HEK293 (cell line): ENCODE results near the gene OXSR1.

Source experiments
- REST ChIP-seq: fragments of 450-650 bp; formaldehyde crosslinking; IDR thresholded peaks from 2 replicates; pipeline ENCODE4 v1.5.1; 2016; ENCODE audit warnings: missing biosample characterization, missing genetic modification characterization
- ZNF394 ChIP-seq: fragments of 450-650 bp; formaldehyde crosslinking; IDR thresholded peaks from 2 replicates; pipeline ENCODE4 v1.5.1; 2016; ENCODE audit warnings: missing biosample characterization, missing genetic modification characterization, mild to moderate bottlenecking, moderate library complexity, borderline replicate concordance
- ZNF423 ChIP-seq: fragments of 450-650 bp; formaldehyde crosslinking; IDR thresholded peaks from 2 replicates; pipeline ENCODE4 v1.5.1; 2016; ENCODE audit warnings: missing biosample characterization, missing genetic modification characterization
- ZNF473 ChIP-seq: fragments of 450-650 bp; formaldehyde crosslinking; IDR thresholded peaks from 2 replicates; pipeline ENCODE4 v1.5.1; 2017; ENCODE audit warnings: missing biosample characterization, missing genetic modification characterization
- ZNF621 ChIP-seq: fragments of 450-650 bp; formaldehyde crosslinking; IDR thresholded peaks from 2 replicates; pipeline ENCODE4 v1.5.1; 2017; ENCODE audit warnings: missing biosample characterization, missing genetic modification characterization
- ZNF629 ChIP-seq: fragments of 450-650 bp; formaldehyde crosslinking; IDR thresholded peaks from 2 replicates; pipeline ENCODE4 v1.5.1; 2017; ENCODE audit warnings: missing biosample characterization, missing genetic modification characterization
- TF ChIP-seq, protein P1 (sequence below): fragments of 450-650 bp; formaldehyde crosslinking; IDR thresholded peaks from 2 replicates; pipeline ENCODE4 v1.5.1; 2016; ENCODE audit warnings: missing biosample characterization, missing genetic modification characterization
- TF ChIP-seq, protein P2 (sequence below): fragments of 450-650 bp; formaldehyde crosslinking; IDR thresholded peaks from 2 replicates; pipeline ENCODE4 v1.5.1; 2016; ENCODE audit warnings: missing biosample characterization, missing genetic modification characterization

DNA sequence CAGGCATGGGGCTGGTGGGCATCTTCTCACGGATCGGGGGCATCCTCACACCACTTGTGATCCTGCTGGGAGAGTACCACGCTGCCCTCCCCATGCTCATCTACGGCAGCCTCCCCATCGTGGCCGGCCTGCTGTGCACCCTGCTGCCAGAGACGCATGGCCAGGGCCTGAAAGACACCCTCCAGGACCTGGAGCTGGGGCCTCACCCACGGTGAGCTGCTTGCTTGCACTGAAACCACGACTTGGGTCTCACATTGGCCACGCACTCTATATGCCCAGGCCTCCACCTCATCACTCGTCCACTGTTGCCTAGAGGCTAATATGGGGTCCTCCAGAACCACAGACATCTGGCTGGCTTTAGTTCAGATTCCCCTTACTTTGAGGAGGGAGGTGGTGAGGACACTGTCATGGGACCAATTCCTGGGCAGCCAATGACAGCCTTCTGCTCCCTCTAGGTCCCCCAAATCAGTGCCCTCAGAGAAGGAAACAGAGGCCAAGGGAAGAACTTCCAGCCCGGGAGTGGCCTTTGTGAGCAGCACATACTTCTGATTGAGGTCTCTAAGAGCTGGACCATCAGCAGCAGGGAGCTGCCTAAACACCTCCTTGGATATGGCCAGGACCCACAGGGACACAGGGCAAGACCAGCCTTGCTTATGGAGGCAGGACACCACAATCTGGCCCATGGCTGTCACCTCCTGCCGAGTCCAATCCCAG, 111.7 kb downstream of the OXSR1 start:
- TF ChIP-seq, protein P1, sequence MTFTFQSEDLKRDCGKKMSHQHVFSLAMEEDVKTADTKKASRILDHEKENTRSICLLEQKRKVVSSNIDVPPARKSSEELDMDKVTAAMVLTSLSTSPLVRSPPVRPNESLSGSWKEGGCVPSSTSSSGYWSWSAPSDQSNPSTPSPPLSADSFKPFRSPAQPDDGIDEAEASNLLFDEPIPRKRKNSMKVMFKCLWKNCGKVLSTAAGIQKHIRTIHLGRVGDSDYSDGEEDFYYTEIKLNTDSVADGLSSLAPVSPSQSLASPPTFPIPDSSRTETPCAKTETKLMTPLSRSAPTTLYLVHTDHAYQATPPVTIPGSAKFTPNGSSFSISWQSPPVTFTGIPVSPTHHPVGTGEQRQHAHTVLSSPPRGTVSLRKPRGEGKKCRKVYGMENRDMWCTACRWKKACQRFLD (tag by site-specific recombination), result no peak
- TF ChIP-seq ZNF629 (tag by site-specific recombination) (no peak), ZNF394 (tag by site-specific recombination) (no peak), REST (tag by site-specific recombination) (no peak), ZNF423 (tag by site-specific recombination) (no peak), ZNF473 (no peak), ZNF621 (tag by site-specific recombination) (no peak)
- TF ChIP-seq, protein P2, sequence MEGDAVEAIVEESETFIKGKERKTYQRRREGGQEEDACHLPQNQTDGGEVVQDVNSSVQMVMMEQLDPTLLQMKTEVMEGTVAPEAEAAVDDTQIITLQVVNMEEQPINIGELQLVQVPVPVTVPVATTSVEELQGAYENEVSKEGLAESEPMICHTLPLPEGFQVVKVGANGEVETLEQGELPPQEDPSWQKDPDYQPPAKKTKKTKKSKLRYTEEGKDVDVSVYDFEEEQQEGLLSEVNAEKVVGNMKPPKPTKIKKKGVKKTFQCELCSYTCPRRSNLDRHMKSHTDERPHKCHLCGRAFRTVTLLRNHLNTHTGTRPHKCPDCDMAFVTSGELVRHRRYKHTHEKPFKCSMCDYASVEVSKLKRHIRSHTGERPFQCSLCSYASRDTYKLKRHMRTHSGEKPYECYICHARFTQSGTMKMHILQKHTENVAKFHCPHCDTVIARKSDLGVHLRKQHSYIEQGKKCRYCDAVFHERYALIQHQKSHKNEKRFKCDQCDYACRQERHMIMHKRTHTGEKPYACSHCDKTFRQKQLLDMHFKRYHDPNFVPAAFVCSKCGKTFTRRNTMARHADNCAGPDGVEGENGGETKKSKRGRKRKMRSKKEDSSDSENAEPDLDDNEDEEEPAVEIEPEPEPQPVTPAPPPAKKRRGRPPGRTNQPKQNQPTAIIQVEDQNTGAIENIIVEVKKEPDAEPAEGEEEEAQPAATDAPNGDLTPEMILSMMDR (tag by site-specific recombination), result no peak
